CD14-positive monocyte (primary cell): ENCODE measurements around the gene MLH1. TPM values are rescaled to one million over a fixed set of nuclear protein-coding genes. Genes with fewer than 3 reads are reported as not detected.

ENCODE experiments used
- DNase-seq, 3 donors: peaks; one replicate each; pipeline ENCODE4 v3.0.0-alpha.2; 2011 to 2022
- H2AFZ ChIP-seq: 2 replicates; pipeline ENCODE4 v1.6.0; 2012; ENCODE audit warnings: mild to moderate bottlenecking, low read depth, low read length, inconsistent platforms; ENCODE audit not compliant: insufficient read depth, poor library complexity, severe bottlenecking
- H3K27ac ChIP-seq, 2 donors: 1 replicate in 1 of 2; 2 replicates in 1 of 2; pipeline ENCODE4 v1.5.1; 2012 to 2013; ENCODE audit warnings: low read length in 2 of 2, control low read depth in 1 of 2, inconsistent platforms in 1 of 2, low read depth in 1 of 2, mild to moderate bottlenecking in 1 of 2
- H3K27me3 ChIP-seq, 2 donors: one replicate each; pipeline versions ENCODE4 v1.6.0 to v1.6.1; 2011 to 2013; ENCODE audit warnings: low read length in 2 of 2; ENCODE audit not compliant: control insufficient read depth in 2 of 2, insufficient read depth in 2 of 2
- H3K36me3 ChIP-seq, 2 donors: replicated peaks in 1 of 2; 1 replicate in 1 of 2; 2 replicates in 1 of 2; pipeline versions ENCODE4 v1.5.1 to v1.6.1; 2012 to 2013; ENCODE audit warnings: low read length in 2 of 2, control low read depth in 1 of 2, inconsistent platforms in 1 of 2, mild to moderate bottlenecking in 1 of 2; ENCODE audit not compliant: insufficient read depth in 2 of 2, control insufficient read depth in 1 of 2
- H3K4me1 ChIP-seq, 2 donors: 1 replicate in 1 of 2; 2 replicates in 1 of 2; pipeline versions ENCODE4 v1.5.1 to v1.6.1; 2012 to 2013; ENCODE audit warnings: low read length in 2 of 2, control low read depth in 1 of 2, inconsistent platforms in 1 of 2, mild to moderate bottlenecking in 1 of 2, moderate library complexity in 1 of 2; ENCODE audit not compliant: insufficient read depth in 2 of 2, control insufficient read depth in 1 of 2
- H3K4me2 ChIP-seq: replicated peaks from 2 replicates; pipeline ENCODE3; 2012; ENCODE audit warnings: low read length, moderate library complexity, mild to moderate bottlenecking; ENCODE audit not compliant: poor library complexity, severe bottlenecking; ENCODE audit errors: extremely low read depth
- H3K4me3 ChIP-seq, 3 experiments: fragments of 200-600 bp in 1 of 3; sonication (generic) in 1 of 3; replicated peaks in 1 of 3; 1 replicate in 2 of 3; 2 replicates in 1 of 3; pipeline ENCODE4 v1.5.1; 2011 to 2013; ENCODE audit warnings: low read length in 3 of 3, mild to moderate bottlenecking in 3 of 3, control low read depth in 2 of 3, low read depth in 2 of 3, inconsistent platforms in 1 of 3, moderate library complexity in 1 of 3
- H3K79me2 ChIP-seq: 2 replicates; pipeline ENCODE4 v1.6.0; 2012; ENCODE audit warnings: mild to moderate bottlenecking, control low read depth, inconsistent platforms, low read length, moderate library complexity; ENCODE audit not compliant: insufficient read depth
- H3K9ac ChIP-seq: 2 replicates; pipeline ENCODE4 v1.6.0; 2017; ENCODE audit warnings: low read length, mild to moderate bottlenecking; ENCODE audit not compliant: insufficient read depth, poor library complexity, severe bottlenecking
- H3K9me3 ChIP-seq, 2 donors: replicated peaks in 1 of 2; 1 replicate in 1 of 2; 2 replicates in 1 of 2; pipeline versions ENCODE4 v1.5.1 to v1.6.1; 2012 to 2013; ENCODE audit warnings: low read length in 2 of 2, control low read depth in 1 of 2; ENCODE audit not compliant: control insufficient read depth in 1 of 2, insufficient read depth in 1 of 2
- H4K20me1 ChIP-seq: 2 replicates; pipeline ENCODE4 v1.6.0; 2012; ENCODE audit warnings: mild to moderate bottlenecking, low read length, control low read depth, moderate library complexity; ENCODE audit not compliant: insufficient read depth
- H3K27ac Mint-ChIP-seq, 7 donors: one replicate each; pipeline ENCODE4 v1.8.0; 2020; ENCODE audit warnings: mild to moderate bottlenecking in 7 of 7, mixed read lengths in 7 of 7, moderate library complexity in 6 of 7, inconsistent platforms in 2 of 7
- H3K27me3 Mint-ChIP-seq, 3 donors: one replicate each; pipeline ENCODE4 v1.8.0; 2021 to 2022; ENCODE audit warnings: low read depth in 3 of 3, mild to moderate bottlenecking in 3 of 3, mixed read lengths in 3 of 3, moderate library complexity in 3 of 3, inconsistent platforms in 1 of 3
- H3K36me3 Mint-ChIP-seq, 2 donors: one replicate each; pipeline ENCODE4 v1.8.0; 2020; ENCODE audit warnings: mixed read lengths in 2 of 2, inconsistent platforms in 1 of 2, mild to moderate bottlenecking in 1 of 2
- H3K4me1 Mint-ChIP-seq: one replicate; pipeline ENCODE4 v1.8.0; 2020; ENCODE audit warnings: mild to moderate bottlenecking, mixed read lengths
- H3K4me3 Mint-ChIP-seq, 2 donors: one replicate each; pipeline ENCODE4 v1.8.0; 2020; ENCODE audit warnings: mild to moderate bottlenecking in 2 of 2, mixed read lengths in 2 of 2, moderate library complexity in 1 of 2
- H3K9me3 Mint-ChIP-seq, 7 donors: one replicate each; pipeline ENCODE4 v1.8.0; 2020 to 2022; ENCODE audit warnings: mixed read lengths in 7 of 7, mild to moderate bottlenecking in 6 of 7, moderate library complexity in 6 of 7, inconsistent platforms in 2 of 7
- WGBS: methylation state at CpG from one replicate; pipeline ENCODE4 v1.1.5; 2013; ENCODE audit warnings: missing lambda C conversion rate; ENCODE audit not compliant: insufficient coverage; 5-methylcytosine and 5-hydroxymethylcytosine counted together
- intact Hi-C, 2 donors: fragments of 100-400 bp; cut with micrococcal nuclease; formaldehyde crosslinking; loops; one replicate each; pipeline versions ENCODE4 v1.15.0 to v1.15.1; 2023
- polyA plus RNA-seq, 3 donors: library from polyadenylated mRNA; depleted of rRNA in 1 of 3; unstranded in 2 of 3; stranded (reverse) in 1 of 3; fragments of 300-500 nt in 2 of 3; fragments of >200 nt in 1 of 3; fragmentation: Illumina TruSeq in 2 of 3; gene quantifications; 1 replicate in 2 of 3; 2 replicates in 1 of 3; pipeline ENCODE4 v1.2.3, GENCODE V29; 2012 to 2021
- TF ChIP-seq, protein P1 (sequence below): fragments of 200-600 bp; IDR thresholded peaks from one replicate; pipeline ENCODE4 v1.8.0; 2022; ENCODE audit warnings: antibody characterized with exemption, mild to moderate bottlenecking

The MLH1 gene
- polyA plus RNA-seq, 3 donors: 13.7 to 19.7 (median 18.5) TPM

DNA sequence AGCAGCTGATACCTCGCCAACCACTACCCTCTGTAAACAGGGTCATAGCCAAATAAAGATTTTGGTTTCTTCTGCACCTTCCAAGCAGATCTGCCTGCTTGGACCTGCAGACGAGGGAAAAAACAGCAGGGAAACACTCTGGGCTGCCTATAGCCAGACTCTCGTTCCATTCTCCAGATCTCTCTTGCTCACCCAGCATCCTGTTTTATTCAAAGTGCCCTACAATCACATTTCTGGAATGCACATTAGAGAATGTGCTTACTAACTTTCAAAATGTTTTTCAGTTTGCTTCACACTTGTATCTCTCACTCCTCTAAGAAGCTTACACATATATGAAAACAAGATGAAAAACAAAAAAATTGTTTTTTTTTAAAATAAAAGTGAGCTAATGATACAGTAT is 71.4 kb downstream of the MLH1 start:
- intact Hi-C loops: no loop called here
- Mint-ChIP-seq H3K27ac (no peak overlapping the region), H3K4me3 (no peak overlapping the region), H3K9me3 (no peaks in the 10 kb centered on the region), H3K4me1 (peaks cover 5% of the 10 kb centered on the region), H3K36me3 (peaks cover 80 to 82% of the 10 kb centered on the region in 2 donors), H3K27me3 (no peaks in the 10 kb centered on the region)
- TF ChIP-seq, protein P1, sequence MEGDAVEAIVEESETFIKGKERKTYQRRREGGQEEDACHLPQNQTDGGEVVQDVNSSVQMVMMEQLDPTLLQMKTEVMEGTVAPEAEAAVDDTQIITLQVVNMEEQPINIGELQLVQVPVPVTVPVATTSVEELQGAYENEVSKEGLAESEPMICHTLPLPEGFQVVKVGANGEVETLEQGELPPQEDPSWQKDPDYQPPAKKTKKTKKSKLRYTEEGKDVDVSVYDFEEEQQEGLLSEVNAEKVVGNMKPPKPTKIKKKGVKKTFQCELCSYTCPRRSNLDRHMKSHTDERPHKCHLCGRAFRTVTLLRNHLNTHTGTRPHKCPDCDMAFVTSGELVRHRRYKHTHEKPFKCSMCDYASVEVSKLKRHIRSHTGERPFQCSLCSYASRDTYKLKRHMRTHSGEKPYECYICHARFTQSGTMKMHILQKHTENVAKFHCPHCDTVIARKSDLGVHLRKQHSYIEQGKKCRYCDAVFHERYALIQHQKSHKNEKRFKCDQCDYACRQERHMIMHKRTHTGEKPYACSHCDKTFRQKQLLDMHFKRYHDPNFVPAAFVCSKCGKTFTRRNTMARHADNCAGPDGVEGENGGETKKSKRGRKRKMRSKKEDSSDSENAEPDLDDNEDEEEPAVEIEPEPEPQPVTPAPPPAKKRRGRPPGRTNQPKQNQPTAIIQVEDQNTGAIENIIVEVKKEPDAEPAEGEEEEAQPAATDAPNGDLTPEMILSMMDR: no peak
- H3K4me2 ChIP-seq: no peak overlapping the region
- no peak overlapping the region for H3K4me3 ChIP-seq
- H2AFZ ChIP-seq: no peak overlapping the region
- no peaks in the 10 kb centered on the region for H3K9me3 ChIP-seq
- peaks cover 57 to 94% of the 10 kb centered on the region in 2 donors for H3K36me3 ChIP-seq
- no peak for DNase-seq
- H3K27me3 ChIP-seq: no peaks in the 10 kb centered on the region
- no peak overlapping the region for H3K27ac ChIP-seq
- H3K4me1 ChIP-seq: peaks cover 2 to 4% of the 10 kb centered on the region in 2 donors
- 100% methylated on average over 2 of the region's 3 CpGs for WGBS
- no peaks in the 10 kb centered on the region for H4K20me1 ChIP-seq
- H3K9ac ChIP-seq: no peak overlapping the region
- H3K79me2 ChIP-seq: no peaks in the 10 kb centered on the region

DNA sequence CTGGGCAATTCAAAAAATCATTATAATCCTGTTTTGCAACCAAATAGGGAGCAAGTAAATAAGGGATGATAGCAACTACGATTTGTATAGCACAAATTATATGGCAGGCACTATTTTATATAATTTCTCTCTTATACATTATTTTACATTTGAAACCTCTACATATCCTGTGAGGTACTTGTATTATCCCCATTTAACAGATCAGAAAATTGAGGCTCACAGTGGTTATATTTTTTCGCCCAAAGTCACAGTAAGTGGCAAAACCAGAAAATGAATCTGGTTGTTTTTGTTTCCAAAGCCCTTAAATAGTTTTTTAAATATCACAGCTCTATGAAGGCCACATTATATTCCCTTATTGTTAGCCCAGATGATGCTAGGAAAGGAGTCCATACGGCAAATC is 74.3 kb downstream of the MLH1 start:
- Histone ChIP-seq H3K79me2 (no peaks in the 10 kb centered on the region), H3K27me3 (no peaks in the 10 kb centered on the region), H3K4me2 (no peak overlapping the region), H2AFZ (no peak overlapping the region), H3K9ac (no peak overlapping the region), H3K4me1 (no peaks in the 10 kb centered on the region), H3K36me3 (peaks cover 52 to 83% of the 10 kb centered on the region in 2 donors), H3K9me3 (no peaks in the 10 kb centered on the region), H4K20me1 (no peaks in the 10 kb centered on the region), H3K27ac (no peak overlapping the region), H3K4me3 (no peak overlapping the region)
- H3K4me3 Mint-ChIP-seq: no peak overlapping the region
- no peak overlapping the region for H3K27ac Mint-ChIP-seq
- no peak for DNase-seq
- no CpG with 5 or more reads among the region's 3 CpGs for WGBS
- peaks cover 71 to 78% of the 10 kb centered on the region in 2 donors for H3K36me3 Mint-ChIP-seq
- intact Hi-C loops: no loop called here
- TF ChIP-seq, protein P1: no peak
- H3K4me1 Mint-ChIP-seq: peaks cover 2% of the 10 kb centered on the region
- H3K9me3 Mint-ChIP-seq: no peaks in the 10 kb centered on the region
- no peaks in the 10 kb centered on the region for H3K27me3 Mint-ChIP-seq
